Suppressor macrophage treated with lipopolysaccharide for 4 hours (primary cell): ENCODE measurements around the gene PRSS27.
"Not testable (repeated sequence)": the region's sequence is repeated elsewhere in the genome, so short reads cannot be mapped to it uniquely, and the experiment has no call there.

Experiments
- DNase-seq: peaks from one replicate; pipeline ENCODE4 v3.0.0-alpha.2; 2020

The PRSS27 gene

GRCh38 chr16:2721634-2722173 is 1.7 kb upstream of the PRSS27 start:
- DNase-seq = not testable (repeated sequence)

- peak; percentile 92 for DNase-seq
Observed at GRCh38 chr16:2720719-2721633, 952 bp upstream of the PRSS27 start.

DNA sequence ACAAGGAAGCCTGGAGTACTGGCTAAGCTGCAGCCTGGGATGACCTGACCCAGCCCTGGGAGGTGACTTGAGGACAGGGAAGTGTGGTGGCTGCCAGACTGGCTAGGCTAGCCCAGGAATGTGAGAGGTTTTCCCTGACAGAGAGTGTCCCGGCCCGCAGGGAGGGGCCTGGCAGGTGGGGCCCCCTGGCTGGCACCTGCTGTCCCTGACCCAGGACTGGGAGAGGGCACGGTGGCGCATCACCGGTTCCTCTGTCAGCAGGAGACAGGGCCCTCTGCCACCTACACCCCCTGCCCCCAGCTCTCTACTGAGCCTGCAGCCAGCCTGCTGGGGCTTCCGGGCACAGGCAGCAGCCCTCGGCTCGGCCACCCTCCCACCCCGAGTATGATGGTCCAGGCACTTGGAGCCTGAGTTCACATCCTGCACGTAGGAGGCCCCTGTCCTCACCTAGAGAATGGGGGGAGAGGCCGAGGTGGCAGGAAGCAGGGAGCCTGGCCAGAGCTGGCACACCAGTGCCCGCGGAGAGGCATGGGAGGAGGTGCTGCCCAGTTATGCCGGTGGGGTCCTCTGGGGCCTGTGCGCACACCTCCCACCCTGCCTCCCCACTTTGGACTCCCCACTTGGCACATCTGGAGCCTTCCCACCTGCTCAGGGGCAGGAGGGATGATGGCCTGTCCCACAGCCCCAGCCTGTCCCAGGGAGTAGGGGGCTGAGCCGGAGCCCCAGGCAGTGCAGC is 528 bp downstream of the PRSS27 start:
- no peak for DNase-seq

DNA sequence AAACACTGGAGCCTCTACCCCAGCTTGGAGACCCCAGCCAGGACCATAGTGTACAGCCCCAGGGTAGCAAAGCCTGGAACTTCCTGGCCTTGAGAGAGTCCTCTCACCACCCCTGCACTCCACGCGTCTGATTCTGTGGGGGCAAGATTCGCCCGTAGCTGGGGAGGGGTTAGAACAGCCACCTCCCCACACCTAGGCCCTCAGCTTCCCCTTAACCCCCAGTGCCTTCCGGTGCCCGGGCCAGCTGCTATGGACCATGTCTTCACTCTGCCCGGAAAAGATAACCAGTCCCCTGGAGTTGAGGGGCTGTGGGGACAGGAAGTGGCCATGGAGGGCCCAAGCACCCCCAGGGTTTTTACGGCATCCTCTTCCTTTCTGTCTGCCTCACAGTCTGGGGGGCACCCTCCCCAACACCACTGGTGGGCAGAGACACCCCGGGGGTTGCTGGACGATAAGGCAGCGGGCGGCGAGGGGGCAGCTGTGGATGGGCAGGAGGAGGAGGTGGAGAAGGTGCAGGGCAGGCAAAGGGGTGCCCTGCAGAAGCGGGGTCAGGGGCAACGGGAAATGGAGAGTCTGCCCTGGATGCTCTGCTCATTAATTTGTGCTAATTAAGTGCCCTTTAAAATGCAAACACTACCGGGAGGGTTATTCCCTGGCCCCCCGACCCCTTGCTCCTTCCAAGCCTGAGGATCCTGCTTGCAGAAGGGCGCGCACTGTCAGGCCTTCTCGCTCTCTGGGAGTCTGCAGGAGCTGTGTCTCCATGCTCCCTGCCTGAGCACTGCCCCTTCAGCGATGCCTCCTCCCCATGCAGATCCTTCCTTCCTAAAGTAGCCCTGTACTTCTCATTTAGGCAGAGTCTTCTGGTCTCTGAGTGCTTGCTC is 2.4 kb downstream of the PRSS27 start:
- no peak for DNase-seq

GRCh38 chr16:2716948-2717347 is 3.1 kb downstream of the PRSS27 start:
- DNase-seq = no peak

GRCh38 chr16:2715966-2716885 is 3.8 kb downstream of the PRSS27 start:
- DNase-seq = no peak

GRCh38 chr16:2715519-2715918 is 4.5 kb downstream of the PRSS27 start:
- peak; percentile 78 for DNase-seq

GRCh38 chr16:2715064-2715463 is 5.0 kb downstream of the PRSS27 start:
- DNase-seq = no peak

DNA sequence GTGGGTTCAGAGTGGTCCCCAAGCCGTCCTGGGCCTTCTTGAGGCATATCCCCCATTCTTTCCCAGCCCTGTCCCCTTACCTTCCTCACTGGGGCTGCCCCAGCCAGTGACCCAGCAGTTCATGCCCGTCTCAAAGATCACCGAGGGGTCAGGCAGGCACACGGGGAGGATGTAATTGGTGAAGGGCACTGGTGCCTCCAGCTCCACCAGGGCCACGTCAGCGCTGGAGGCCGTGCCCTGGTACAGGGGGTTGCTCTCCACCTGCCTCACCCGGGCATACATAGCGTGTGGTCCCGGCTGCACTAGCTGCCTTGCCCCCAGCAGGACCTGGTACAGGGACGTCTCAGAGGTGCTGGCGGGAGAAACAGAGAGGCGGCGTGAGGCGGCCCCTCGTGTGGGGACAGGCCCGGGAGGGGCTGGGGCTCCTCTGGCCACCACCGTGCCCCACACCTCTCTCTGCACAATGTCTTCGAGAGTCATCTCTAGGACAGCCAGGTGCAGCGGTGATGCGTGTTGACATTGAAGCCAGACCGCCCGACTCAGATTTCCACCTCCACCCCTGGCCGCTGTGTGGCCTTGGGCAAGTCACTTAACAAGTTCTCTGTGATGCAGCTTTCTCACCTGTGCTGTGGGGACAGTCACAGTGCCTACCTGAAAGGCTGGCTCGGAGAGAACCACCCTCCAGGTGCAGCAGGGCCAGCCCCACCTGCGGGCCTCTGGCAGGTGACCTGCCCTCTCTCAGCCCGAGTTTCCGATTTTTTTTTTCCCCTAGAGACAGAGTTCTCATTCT is 5.8 kb downstream of the PRSS27 start:
- no peak for DNase-seq

- no peak for DNase-seq
Observed at GRCh38 chr16:2713523-2713922, 6.5 kb downstream of the PRSS27 start.

GRCh38 chr16:2712546-2712945 is 7.5 kb downstream of the PRSS27 start:
- no peak for DNase-seq

DNA sequence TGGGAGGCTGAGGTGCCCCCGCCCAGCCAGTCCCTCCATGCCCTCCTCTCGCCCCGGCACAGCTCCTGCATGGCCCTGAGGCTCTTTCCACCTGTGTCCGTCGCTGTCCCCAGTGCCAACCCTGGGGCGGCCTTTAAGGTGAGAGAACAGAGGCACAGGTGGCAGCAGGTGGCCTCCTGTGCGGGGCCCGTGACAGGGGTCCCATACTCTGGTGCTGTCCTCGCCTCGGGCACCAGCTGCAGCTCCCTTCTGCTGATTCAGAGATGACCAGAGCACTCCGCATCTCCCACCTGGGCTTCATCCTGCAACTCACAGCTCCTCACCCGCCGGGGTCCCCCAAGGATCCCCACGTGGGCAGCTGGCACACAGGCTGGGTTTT is 8.0 kb downstream of the PRSS27 start:
- DNase-seq = no peak

DNA sequence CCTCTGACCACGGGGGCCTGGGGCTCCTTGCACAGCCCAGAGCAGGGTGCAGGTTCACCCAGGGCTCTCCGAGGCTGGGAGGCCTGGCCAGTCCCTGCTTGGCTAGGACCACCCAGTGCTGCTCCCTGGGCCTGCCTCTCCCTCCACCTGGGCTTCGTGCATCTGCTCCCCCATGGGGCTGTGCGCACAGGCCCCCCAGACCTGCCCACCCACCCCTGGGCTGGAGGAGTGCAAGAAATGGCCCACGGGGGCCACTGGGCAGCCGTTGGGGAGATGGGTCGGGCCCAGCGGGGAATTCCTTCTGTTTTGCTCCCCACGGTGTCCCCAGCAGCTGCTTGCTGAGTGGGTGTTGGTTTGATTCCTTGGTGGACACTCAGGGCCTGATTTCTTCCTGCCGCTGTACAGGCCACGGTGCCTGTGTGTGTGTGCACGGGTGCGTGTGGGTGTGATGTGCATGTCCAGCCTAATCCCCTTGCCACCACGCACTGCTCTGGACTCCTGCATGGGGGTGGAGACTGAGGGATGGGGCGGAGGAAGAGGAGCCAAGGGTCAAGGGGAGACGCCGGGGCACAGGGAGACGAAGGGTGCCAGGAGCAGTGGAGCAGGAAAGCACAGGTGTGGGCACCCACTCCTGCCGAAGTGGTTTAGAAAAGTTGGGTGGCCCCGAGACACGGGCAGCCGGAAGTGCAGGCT is 8.5 kb downstream of the PRSS27 start:
- no peak for DNase-seq

DNA sequence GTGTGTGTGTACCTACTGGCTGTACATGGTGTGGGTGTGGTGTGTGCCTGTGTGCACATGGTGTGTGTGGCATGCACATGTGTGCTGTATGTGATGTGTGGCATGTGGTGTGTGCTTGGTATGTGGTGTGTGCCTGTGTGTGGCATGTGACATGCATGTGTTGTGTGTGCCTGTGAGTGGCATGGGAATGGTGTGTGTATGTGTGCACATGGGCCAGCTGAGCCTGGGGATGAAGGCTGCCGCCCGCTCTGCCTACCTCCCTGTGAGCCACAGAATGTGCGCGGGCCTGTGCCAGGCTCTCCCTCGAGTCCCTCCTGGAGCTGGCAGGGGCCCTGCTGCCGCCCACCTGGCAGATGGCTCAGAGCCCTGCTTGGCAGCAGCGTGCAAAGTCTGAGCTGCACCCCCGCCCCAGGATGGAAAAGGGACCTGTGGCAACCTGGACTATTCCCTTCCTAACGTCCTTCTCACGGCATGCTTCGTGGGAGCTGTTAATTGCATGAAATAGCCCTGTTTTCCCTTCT is 9.3 kb downstream of the PRSS27 start:
- no peak for DNase-seq

GRCh38 chr16:2710021-2710710 is 9.9 kb downstream of the PRSS27 start:
- DNase-seq = no peak

DNA sequence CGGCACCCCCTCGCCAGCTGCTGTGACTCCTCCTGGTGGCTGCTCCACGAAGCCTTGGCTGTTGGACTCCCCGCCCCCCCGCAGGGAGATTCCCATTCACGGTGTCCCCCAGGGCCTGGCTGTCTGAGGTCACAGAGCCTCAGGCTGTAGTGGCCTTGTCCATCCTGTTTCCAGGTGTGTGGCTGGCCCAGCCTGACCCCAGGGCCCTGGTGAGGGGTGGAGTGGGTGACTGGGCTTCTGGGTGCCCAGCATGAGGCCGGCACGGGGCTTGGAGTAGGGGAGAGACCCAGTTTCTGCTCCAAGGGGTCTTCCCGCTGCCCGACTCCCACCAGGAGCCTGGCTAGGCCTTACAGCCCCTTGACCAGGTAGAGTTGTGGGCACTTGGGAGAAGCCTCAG is 10.4 kb downstream of the PRSS27 start:
- DNase-seq = no peak

DNA sequence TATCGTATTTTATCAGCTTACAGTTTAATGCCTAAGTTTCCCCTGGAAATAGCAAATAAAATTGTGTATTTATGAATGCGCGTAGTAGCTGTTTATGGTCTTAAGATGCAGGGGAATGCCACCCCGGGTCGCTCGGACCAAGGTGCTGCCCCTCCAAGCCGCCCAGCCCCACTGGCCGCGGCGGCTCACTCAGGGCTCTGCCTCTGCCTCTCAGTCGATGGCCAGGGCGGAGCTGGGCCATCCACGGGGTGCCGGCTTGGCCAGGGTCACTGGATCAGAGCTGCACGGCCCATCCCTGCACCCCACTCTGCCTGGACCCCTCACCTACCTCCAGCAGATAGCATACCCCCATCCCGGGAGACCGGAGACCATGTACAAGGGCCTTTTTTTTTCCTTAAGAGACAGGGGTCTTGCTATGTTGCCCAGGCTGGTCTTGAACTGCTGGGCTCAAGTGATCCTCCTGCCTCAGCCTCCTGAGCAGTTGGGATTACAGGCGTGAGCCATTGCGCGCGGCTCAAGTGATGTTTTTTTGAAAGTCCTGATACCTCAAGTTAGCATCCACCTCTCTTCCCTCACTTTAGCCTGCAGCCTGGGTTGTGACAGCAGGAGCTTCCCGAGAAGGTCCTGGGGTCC is 11.0 kb downstream of the PRSS27 start:
- no peak for DNase-seq

GRCh38 chr16:2708290-2708639 is 11.8 kb downstream of the PRSS27 start:
- no peak for DNase-seq
